ENCODE results near the gene C10orf95.

Gene C10orf95

GRCh38 chr10:102475451-102476040 lies 24.2 kb upstream of the C10orf95 start:
- no peaks in the 10 kb centered on the region for H3K27me3 Mint-ChIP-seq
- CTCF ChIA-PET = interaction anchor here (2.5 kb wide), 1 partner anchor 82 kb away, joined by 9 read pairs; no protein-coding TSS in a partner anchor
- H3K4me1 Mint-ChIP-seq = peaks cover 29% of the 10 kb centered on the region
- H3K9me3 Mint-ChIP-seq = no peaks in the 10 kb centered on the region
- no peak for DNase-seq
- H3K36me3 Mint-ChIP-seq = peaks cover 24% of the 10 kb centered on the region
- no peak overlapping the region for H3K4me3 Mint-ChIP-seq
- no peak overlapping the region for H3K27ac Mint-ChIP-seq

DNA sequence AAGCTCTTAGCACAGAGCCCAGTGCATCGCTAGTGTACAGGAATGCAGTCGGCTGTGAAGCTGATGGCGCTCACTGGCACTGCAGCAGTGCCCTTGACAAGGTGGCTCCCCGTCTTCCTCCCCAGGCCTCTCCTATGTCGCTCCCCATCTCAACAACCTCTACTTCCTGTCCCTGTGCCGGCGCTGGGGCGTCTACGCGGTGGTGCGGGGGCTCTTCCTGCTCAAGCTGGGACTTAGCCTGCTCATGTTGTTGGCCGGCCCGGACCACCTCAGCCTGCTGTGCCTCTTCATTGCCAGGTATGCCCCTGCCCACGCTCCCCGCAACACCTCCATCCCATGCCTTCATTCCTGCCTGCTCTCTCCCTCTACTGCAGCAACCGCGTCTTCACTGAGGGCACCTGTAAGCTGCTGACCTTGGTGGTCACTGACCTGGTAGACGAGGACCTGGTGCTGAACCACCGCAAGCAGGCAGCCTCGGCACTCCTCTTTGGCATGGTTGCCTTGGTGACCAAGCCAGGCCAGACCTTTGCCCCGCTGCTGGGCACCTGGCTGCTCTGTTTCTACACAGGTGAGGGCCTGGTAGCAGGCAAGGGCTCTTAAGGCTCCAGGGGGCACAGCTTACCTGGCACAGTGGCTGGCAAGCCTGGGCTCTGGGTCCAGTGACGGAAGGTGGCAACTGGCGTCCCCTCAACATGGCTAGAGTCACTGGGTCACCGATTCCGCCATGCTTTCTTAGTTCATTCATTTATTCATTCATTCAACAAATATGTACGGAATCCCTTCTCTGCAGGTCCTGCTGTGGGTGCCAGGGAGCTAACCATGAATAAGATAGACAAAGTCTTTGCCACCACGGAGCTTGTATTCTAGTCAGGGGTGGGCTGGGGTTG lies 22.3 kb upstream of the C10orf95 start:
- peak; percentile 54 for DNase-seq
- no peak overlapping the region for H3K4me3 Mint-ChIP-seq
- no peaks in the 10 kb centered on the region for H3K27me3 Mint-ChIP-seq
- peaks cover 21% of the 10 kb centered on the region for H3K36me3 Mint-ChIP-seq
- H3K27ac Mint-ChIP-seq = peak overlapping the region; percentile 83
- peaks cover 29% of the 10 kb centered on the region for H3K4me1 Mint-ChIP-seq
- H3K9me3 Mint-ChIP-seq = no peaks in the 10 kb centered on the region
- CTCF ChIA-PET = interaction anchor here (1.2 to 2.5 kb wide), 2 partner anchors 80 to 244 kb away, joined by 3 to 9 read pairs; no protein-coding TSS in a partner anchor

DNA sequence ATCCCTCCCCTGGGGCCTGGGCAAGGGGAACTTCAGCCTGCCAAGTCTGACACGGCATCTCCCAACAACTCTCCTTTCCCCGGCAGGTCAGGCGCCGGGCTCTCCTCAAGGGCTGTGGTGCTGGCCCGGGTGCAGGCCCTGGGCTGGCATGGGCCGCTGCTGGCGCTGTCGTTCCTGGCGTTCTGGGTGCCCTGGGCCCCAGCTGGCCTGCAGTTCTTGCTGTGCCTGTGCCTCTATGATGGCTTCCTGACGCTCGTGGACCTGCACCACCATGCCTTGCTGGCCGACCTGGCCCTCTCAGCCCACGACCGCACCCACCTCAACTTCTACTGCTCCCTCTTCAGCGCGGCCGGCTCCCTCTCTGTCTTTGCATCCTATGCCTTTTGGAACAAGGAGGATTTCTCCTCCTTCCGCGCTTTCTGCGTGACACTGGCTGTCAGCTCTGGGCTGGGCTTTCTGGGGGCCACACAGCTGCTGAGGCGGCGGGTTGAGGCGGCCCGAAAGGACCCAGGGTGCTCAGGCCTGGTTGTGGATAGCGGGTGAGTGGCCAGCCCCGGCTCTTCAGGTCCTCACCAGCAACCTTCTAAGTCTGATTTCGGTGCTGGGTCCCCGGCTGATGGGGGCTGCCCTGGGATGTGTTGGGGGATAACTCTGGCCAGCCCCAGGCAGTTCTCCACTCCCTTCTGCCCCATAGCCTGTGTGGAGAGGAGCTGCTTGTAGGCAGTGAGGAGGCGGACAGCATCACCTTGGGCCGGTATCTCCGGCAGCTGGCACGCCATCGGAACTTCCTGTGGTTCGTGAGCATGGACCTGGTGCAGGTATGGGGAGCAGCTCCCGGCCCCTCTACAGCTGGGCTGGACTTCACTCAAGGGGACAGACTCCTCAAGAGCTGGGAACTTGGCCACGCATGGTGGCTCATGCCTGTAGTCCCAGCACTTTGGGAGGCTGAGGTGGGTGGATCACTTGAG lies 19.5 kb upstream of the C10orf95 start:
- no peak for DNase-seq
- CTCF ChIA-PET = interaction anchor here (0.7 kb wide), 1 partner anchor 8 kb away, joined by 3 read pairs; no protein-coding TSS in a partner anchor
- Mint-ChIP-seq H3K27me3 (no peaks in the 10 kb centered on the region), H3K4me1 (peaks cover 21% of the 10 kb centered on the region), H3K27ac (no peak overlapping the region), H3K36me3 (peaks cover 13% of the 10 kb centered on the region), H3K4me3 (no peak overlapping the region), H3K9me3 (no peaks in the 10 kb centered on the region)

- Mint-ChIP-seq H3K9me3 (no peaks in the 10 kb centered on the region), H3K4me3 (no peak overlapping the region), H3K4me1 (peaks cover 16% of the 10 kb centered on the region), H3K27ac (no peak overlapping the region), H3K27me3 (no peaks in the 10 kb centered on the region), H3K36me3 (peaks cover 12% of the 10 kb centered on the region)
- CTCF ChIA-PET = interaction anchor here (1.0 to 2.5 kb wide), 3 partner anchors 10 to 117 kb away, joined by 3 to 13 read pairs (median 3); partner anchors contain the start of gene C10orf95
- no peak for DNase-seq
Measured at GRCh38 chr10:102468683-102469082, 17.3 kb upstream of the C10orf95 start.

- Mint-ChIP-seq H3K4me3 (no peak overlapping the region), H3K4me1 (peaks cover 13% of the 10 kb centered on the region), H3K9me3 (no peaks in the 10 kb centered on the region), H3K27me3 (peaks cover 5% of the 10 kb centered on the region), H3K36me3 (peaks cover 8% of the 10 kb centered on the region), H3K27ac (no peak overlapping the region)
- DNase-seq = no peak
- CTCF ChIA-PET = interaction anchor here (2.5 kb wide), 1 partner anchor 10 kb away, joined by 13 read pairs; no protein-coding TSS in a partner anchor
Measured at GRCh38 chr10:102467971-102468438, 16.7 kb upstream of the C10orf95 start.

DNA sequence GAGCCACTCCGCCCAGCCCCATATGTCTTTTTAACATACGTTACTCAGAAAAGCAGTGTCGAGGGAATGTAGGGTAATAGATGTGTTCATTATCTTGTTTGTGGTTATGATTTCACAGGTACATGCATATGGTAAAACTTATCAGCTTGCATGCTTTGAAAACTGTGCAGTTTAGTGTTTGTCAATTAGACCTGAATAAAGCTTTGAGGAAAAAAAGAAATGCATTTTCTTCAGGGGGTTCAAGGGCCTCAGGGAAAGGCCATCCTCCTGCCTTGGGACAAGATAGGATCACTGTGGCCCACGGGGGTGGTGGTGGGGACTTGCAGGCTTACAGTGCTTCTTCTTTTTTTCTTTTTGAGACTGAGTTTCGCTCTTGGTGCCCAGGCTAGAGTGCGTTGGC lies 16.0 kb upstream of the C10orf95 start:
- H3K4me3 Mint-ChIP-seq = no peak overlapping the region
- peaks cover 15% of the 10 kb centered on the region for H3K4me1 Mint-ChIP-seq
- H3K9me3 Mint-ChIP-seq = no peaks in the 10 kb centered on the region
- peaks cover 5% of the 10 kb centered on the region for H3K36me3 Mint-ChIP-seq
- H3K27me3 Mint-ChIP-seq = peaks cover 11% of the 10 kb centered on the region
- CTCF ChIA-PET = interaction anchor here (1.1 kb wide), 1 partner anchor 17 kb away, joined by 3 read pairs; no protein-coding TSS in a partner anchor
- no peak for DNase-seq
- no peak overlapping the region for H3K27ac Mint-ChIP-seq

DNA sequence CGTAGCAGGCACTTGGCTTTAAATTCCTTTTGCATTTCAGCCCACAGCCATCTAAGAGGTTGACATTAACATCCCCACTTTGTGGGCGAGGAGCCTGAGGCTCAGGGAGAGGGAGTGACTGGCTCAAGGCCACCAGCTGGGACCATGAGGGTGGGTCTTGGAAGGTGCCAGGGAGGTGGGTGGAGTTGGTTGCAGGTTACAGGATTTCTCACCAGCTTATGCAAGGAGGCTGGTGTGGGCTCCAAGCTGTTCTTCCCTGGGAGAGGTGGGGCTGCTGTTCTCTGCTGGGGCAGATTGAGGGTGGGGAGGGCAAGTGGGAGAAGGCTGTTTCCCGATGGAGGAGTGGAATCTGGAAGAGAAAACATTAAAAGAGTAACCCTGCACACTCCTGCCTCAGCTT lies 14.1 kb upstream of the C10orf95 start:
- H3K36me3 Mint-ChIP-seq = peaks cover 5% of the 10 kb centered on the region
- H3K9me3 Mint-ChIP-seq = no peaks in the 10 kb centered on the region
- no peak overlapping the region for H3K4me3 Mint-ChIP-seq
- no peak overlapping the region for H3K27ac Mint-ChIP-seq
- H3K27me3 Mint-ChIP-seq = peaks cover 17% of the 10 kb centered on the region
- H3K4me1 Mint-ChIP-seq = peaks cover 33% of the 10 kb centered on the region
- DNase-seq = no peak
- CTCF ChIA-PET = no interaction called here

- CTCF ChIA-PET = interaction anchor here (2.4 to 4.0 kb wide), 2 partner anchors 13 to 15 kb away, joined by 9 to 16 read pairs; partner anchors contain the start of gene C10orf95
Measured at GRCh38 chr10:102463983-102464382, 12.6 kb upstream of the C10orf95 start.

DNA sequence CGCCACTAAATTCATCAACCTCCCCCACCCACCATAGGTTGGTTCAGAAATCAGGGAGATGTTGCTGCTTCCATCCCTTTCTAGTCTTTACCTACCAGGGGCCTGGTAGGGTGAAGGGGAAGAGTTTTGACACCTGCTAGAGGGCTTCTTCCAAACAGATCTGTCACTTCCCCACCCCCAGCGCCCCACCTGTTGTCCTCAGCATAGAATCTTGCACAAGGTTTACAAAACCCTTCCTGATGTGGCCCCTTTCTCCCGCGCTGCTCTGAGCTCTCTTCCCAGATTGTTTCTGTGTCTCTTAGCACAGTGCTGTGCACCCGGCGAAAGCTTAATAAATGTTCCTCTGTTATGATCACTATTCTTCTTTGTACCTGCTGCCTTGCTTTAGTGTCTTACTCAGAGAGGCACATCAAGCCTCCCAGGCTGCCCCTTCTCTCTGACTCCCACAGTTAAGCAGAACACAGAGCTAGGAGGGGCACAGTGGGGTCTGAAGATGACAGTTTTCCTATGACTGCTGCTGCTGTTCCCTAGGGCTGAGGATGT lies 11.2 kb upstream of the C10orf95 start:
- Mint-ChIP-seq H3K4me3 (peak overlapping the region; percentile 38), H3K27ac (no peak overlapping the region), H3K27me3 (peaks cover 17% of the 10 kb centered on the region), H3K36me3 (peaks cover 2% of the 10 kb centered on the region), H3K9me3 (no peaks in the 10 kb centered on the region), H3K4me1 (peaks cover 32% of the 10 kb centered on the region)
- no peak for DNase-seq
- CTCF ChIA-PET = interaction anchor here (0.8 to 4.0 kb wide), 6 partner anchors 9 to 64 kb away, joined by 3 to 16 read pairs (median 7); partner anchors contain the start of genes ACTR1A and C10orf95

More at GRCh38 chr10:102463983-102464382, 12.6 kb upstream of the C10orf95 start:
- no peak overlapping the region for H3K4me3 Mint-ChIP-seq
- peaks cover under 1% of the 10 kb centered on the region for H3K36me3 Mint-ChIP-seq
- no peaks in the 10 kb centered on the region for H3K9me3 Mint-ChIP-seq
- H3K4me1 Mint-ChIP-seq = peaks cover 32% of the 10 kb centered on the region
- H3K27me3 Mint-ChIP-seq = peaks cover 17% of the 10 kb centered on the region
- no peak overlapping the region for H3K27ac Mint-ChIP-seq
- DNase-seq = no peak

- peaks cover 32% of the 10 kb centered on the region for H3K4me1 Mint-ChIP-seq
- CTCF ChIA-PET = interaction anchor here (0.7 to 4.0 kb wide), 10 partner anchors 11 to 232 kb away, joined by 3 to 16 read pairs (median 4); partner anchors contain the start of genes ACTR1A, C10orf95 and CUEDC2
- H3K36me3 Mint-ChIP-seq = peaks cover 4% of the 10 kb centered on the region
- H3K4me3 Mint-ChIP-seq = peak overlapping the region; percentile 80
- H3K27ac Mint-ChIP-seq = peak overlapping the region; percentile 46
- H3K9me3 Mint-ChIP-seq = no peaks in the 10 kb centered on the region
- peaks cover 17% of the 10 kb centered on the region for H3K27me3 Mint-ChIP-seq
- peak; percentile 96 for DNase-seq
Measured at GRCh38 chr10:102461187-102462054, 10.1 kb upstream of the C10orf95 start.

DNA sequence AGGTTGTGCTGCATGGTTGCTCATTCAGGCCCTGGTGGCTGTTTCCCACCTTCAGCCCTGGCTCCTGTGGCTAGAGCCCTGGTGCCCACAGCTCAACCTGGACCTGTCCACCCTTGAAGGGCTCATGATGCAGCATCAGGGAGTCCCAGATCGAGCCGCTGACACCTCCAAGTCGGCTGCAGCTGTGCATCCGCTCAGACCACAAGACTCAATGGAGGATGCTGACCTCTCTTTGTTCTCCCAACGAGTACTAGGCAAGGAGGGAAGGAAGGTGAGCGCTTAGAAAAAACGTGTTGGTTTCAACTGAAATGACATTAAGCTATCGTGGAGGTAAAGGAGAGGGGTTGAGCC lies 9.5 kb upstream of the C10orf95 start:
- H3K27ac Mint-ChIP-seq = peak overlapping the region; percentile 16
- H3K4me3 Mint-ChIP-seq = peak overlapping the region; percentile 80
- H3K36me3 Mint-ChIP-seq = peaks cover 10% of the 10 kb centered on the region
- CTCF ChIA-PET = interaction anchor here (0.7 to 4.0 kb wide), 6 partner anchors 18 to 231 kb away, joined by 3 to 16 read pairs (median 6); partner anchors contain the start of gene CUEDC2
- DNase-seq = peak; percentile 35
- peaks cover 17% of the 10 kb centered on the region for H3K27me3 Mint-ChIP-seq
- H3K4me1 Mint-ChIP-seq = peaks cover 32% of the 10 kb centered on the region
- H3K9me3 Mint-ChIP-seq = no peaks in the 10 kb centered on the region

GRCh38 chr10:102458656-102459055 lies 7.3 kb upstream of the C10orf95 start:
- peaks cover 17% of the 10 kb centered on the region for H3K27me3 Mint-ChIP-seq
- H3K4me3 Mint-ChIP-seq = no peak overlapping the region
- no peaks in the 10 kb centered on the region for H3K9me3 Mint-ChIP-seq
- DNase-seq = no peak
- peaks cover 15% of the 10 kb centered on the region for H3K36me3 Mint-ChIP-seq
- CTCF ChIA-PET = interaction anchor here (0.7 kb wide), 1 partner anchor 8 kb away, joined by 3 read pairs; no protein-coding TSS in a partner anchor
- peaks cover 35% of the 10 kb centered on the region for H3K4me1 Mint-ChIP-seq
- H3K27ac Mint-ChIP-seq = no peak overlapping the region

Data from activated naive CD4-positive, alpha-beta T cell treated with anti-CD3 and anti-CD28 coated beads, Interleukin-2, amount 10 ng/mL, durations not matched to agents 7 days and 5 days (primary cell).